ENCODE measurements around the gene TLX2. TPM values are rescaled to one million over a fixed set of nuclear protein-coding genes. Genes with fewer than 3 reads are reported as not detected.
A peak's percentile ranks its signal among the peaks of the same experiment; 100 is the strongest.

The TLX2 gene
- total RNA-seq, 1 donor from 2014 or later, result not detected

DNA sequence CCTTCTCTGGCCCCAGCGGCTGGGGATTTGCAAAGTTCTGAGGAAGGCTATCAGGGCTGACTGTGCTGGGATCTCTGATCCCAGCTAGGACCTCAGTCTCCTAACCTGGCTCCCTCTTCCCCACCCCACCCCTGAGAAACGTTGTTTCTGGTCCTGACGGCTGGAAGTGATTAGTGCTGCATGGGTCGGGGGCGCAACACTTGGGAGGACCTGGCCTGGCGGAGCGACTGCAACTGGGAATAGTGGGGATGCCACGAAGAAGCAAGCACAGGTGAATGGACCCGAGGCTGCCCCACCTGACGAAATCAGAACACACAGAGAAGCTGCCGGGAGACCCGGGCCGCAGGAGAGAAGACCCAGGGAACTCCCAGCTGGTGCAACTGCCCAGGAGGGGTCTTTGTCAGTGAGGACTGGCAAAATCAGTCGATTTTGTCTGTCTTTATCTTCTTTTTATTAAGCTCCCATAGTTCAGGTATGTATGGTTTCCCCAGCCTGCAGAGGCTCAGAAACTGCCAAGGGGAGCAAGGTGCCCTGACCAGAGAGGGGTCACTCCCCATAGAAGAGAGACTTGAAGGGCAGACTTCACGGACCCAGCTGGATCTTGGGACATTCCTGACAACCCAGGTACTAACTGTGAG lies 14.2 kb upstream of the TLX2 start:
- Histone ChIP-seq H3K36me3 (peaks cover 2 to 3% of the 10 kb centered on the region in 2 donors), H3K9me3 (no peaks in the 10 kb centered on the region), H3K27me3 (peaks cover 5% of the 10 kb centered on the region), H3K4me3 (no peak overlapping the region), H3K27ac (no peak overlapping the region), H3K4me1 (peaks cover 3 to 13% of the 10 kb centered on the region in 2 donors)
- intact Hi-C loops (cut with DNase I), result no loop called here
- TF ChIP-seq, protein P1, sequence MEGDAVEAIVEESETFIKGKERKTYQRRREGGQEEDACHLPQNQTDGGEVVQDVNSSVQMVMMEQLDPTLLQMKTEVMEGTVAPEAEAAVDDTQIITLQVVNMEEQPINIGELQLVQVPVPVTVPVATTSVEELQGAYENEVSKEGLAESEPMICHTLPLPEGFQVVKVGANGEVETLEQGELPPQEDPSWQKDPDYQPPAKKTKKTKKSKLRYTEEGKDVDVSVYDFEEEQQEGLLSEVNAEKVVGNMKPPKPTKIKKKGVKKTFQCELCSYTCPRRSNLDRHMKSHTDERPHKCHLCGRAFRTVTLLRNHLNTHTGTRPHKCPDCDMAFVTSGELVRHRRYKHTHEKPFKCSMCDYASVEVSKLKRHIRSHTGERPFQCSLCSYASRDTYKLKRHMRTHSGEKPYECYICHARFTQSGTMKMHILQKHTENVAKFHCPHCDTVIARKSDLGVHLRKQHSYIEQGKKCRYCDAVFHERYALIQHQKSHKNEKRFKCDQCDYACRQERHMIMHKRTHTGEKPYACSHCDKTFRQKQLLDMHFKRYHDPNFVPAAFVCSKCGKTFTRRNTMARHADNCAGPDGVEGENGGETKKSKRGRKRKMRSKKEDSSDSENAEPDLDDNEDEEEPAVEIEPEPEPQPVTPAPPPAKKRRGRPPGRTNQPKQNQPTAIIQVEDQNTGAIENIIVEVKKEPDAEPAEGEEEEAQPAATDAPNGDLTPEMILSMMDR (IDR thresholded peaks at IDR 0.05), result no peak
- DNase-seq (ENCODE audit: low spot score in 2 of 2), result no peak

DNA sequence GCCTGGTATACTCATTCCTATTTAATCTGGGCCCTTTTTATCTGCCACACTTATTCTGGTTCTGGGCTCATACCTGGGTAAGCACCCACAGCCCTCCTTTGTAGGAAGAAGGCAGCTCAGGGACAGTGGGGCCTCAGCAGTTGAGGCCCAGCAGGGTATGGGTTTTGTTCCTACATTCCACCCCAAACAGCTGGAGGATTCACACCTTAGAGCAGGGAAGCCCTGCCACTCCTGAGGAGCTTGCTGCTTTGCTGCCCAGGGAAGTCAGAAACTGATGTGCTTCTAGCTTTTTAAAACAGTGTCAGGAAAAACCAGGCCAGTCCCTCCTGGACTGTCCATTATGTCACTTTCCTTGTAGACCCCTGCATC lies 13.7 kb upstream of the TLX2 start:
- TF ChIP-seq, protein P1 (IDR thresholded peaks at IDR 0.05), result no peak
- Histone ChIP-seq H3K9me3 (no peaks in the 10 kb centered on the region), H3K4me3 (no peak overlapping the region), H3K4me1 (peaks cover 3 to 13% of the 10 kb centered on the region in 2 donors), H3K36me3 (peaks cover 7 to 8% of the 10 kb centered on the region in 2 donors), H3K27ac (no peak overlapping the region), H3K27me3 (peaks cover 5% of the 10 kb centered on the region)
- DNase-seq (ENCODE audit: low spot score in 2 of 2), result no peak
- intact Hi-C loops (cut with DNase I), result no loop called here

DNA sequence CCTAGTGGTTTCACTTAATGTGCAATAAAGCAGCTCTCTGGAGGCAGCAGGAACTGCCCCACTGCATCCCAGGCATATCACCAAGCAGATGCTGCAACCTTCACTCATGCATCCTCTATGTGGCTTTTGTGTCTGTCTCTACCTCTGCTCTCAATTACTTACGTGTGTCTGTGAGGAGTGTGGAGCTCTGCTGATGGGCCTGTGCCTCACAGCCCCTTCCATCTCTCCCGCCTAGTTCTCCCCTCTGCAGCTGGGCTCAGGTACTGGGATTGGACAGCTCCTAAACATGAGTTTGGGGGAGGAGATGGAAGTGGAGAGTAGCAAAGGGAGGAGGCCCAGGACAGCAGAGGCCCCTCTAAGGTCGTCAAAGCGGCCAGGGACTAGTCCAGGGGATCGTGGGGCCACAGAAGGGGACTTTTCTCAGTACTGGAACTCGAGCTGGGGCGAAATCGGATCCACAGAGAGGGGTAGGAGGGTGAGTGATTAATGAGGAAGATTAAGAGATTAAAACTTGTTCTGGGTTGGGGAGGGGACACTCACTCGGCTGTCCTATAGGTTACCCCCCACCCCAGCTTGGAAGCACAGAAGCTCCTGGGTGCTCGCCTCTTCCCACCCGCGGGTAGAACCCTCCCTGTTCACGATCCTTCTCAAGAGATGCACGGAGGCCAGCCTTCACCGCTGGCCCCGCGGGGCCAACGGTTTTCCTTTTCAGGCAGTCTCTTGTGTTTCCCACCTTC lies 12.7 kb upstream of the TLX2 start:
- no peak for DNase-seq (ENCODE audit: low spot score in 2 of 2)
- Histone ChIP-seq H3K4me3 (no peak overlapping the region), H3K9me3 (no peaks in the 10 kb centered on the region), H3K27me3 (peaks cover 5% of the 10 kb centered on the region), H3K36me3 (peaks cover 7 to 14% of the 10 kb centered on the region in 2 donors), H3K27ac (no peak overlapping the region), H3K4me1 (peaks cover 3 to 22% of the 10 kb centered on the region in 2 donors)
- TF ChIP-seq, protein P1 (IDR thresholded peaks at IDR 0.05), result no peak
- intact Hi-C loops (cut with DNase I), result no loop called here

DNA sequence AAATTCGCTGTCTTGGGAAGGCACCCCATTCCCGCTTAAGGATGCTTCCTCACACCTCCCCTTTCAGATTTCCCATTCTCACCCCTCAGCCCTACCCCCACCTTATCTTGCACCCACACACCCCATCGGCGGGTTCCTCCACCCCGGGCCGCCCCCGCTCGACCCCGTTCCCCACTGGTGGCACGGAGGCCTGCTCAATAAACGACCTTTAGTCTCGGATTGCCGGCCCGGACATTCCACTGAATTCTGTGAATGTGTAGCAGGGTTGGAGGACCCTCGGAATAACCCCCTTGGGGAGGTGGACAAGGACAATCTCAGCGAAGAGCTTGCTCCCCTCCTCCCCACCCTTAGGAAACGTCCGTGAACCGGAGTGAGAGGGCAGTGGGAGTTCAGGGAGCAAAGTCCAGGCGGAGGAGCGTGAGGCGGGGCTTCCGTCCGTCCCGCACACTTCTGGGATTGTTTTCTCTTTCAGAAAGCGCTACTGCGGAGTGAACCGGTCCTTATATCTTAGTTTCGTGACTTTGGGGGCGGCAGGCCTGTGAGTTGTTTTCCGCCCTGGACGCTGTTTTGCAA lies 12.0 kb upstream of the TLX2 start:
- Histone ChIP-seq H3K9me3 (no peaks in the 10 kb centered on the region), H3K27ac (peak overlapping the region in 1 of 2 donors; percentile 61), H3K27me3 (peaks cover 5% of the 10 kb centered on the region), H3K4me3 (peak overlapping the region; percentile 54 to 68), H3K36me3 (peaks cover 7 to 14% of the 10 kb centered on the region in 2 donors), H3K4me1 (peaks cover 3 to 26% of the 10 kb centered on the region in 2 donors)
- DNase-seq (ENCODE audit: low spot score in 2 of 2), result no peak
- TF ChIP-seq, protein P1 (IDR thresholded peaks at IDR 0.05), result no peak
- intact Hi-C loops (cut with DNase I), result no loop called here

DNA sequence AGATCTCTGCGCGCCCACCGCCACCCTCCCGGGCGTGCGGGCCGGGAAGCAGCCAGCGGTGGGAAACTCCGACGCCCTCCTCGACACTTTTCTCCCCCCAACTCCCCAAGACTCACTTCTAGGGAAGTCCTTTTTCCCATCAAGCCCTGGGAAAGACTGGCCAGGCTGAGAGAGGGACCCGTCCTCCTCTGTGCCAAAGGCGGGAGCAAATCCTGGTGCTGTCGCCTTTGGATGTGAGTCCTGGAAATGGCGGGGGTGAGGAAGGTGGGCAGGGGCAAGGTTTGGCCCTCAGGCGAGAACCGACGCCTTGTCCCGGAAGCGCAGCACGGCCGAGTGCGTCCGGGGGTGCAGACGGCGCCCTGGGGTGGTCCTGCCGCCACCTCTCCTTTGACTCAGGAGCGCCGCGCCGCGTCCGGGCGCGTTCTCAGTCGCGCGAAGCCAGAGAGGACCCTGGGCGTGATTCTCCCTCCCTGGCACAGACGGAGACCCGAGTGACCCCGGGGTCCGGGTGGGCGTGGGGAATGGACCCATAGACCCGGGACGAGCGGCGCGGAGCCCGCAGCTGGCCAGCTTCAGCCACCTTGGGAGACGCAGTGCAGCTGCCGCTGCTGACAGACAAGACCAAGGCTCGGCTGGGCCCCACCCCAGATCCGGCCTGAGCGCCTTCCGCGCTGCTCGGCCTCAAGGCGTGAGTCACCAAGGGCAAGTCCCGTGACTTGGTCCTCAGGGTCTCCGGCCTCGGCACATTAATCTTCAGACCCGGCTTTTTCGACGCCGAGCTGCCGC lies 11.3 kb upstream of the TLX2 start:
- Histone ChIP-seq H3K27ac (peak overlapping the region; percentile 38 to 61), H3K27me3 (peaks cover 5% of the 10 kb centered on the region), H3K9me3 (no peaks in the 10 kb centered on the region), H3K4me3 (peak overlapping the region; percentile 54 to 68), H3K4me1 (peaks cover 3 to 28% of the 10 kb centered on the region in 2 donors), H3K36me3 (peaks cover 7 to 14% of the 10 kb centered on the region in 2 donors)
- intact Hi-C loops (cut with DNase I), result no loop called here
- TF ChIP-seq, protein P1 (IDR thresholded peaks at IDR 0.05), result peak in 2 of 3 experiments; percentile 27 to 29
- DNase-seq (ENCODE audit: low spot score in 2 of 2), result peak; percentile 57 to 89
